Progenitor cell of endocrine pancreas (in vitro differentiated cells): ENCODE measurements around the gene PHACTR1. TPM values are rescaled to one million over a fixed set of nuclear protein-coding genes. Genes with fewer than 3 reads are reported as not detected.

Source experiments
- DNase-seq: peaks from one replicate; pipeline ENCODE4 v3.0.0; 2021; ENCODE audit warnings: low spot score; ENCODE audit not compliant: unreplicated experiment
- H3K27ac Mint-ChIP-seq: 2 replicates; pipeline ENCODE4 v1.8.0; 2021; ENCODE audit warnings: mild to moderate bottlenecking, moderate library complexity, mixed read lengths
- H3K27me3 Mint-ChIP-seq: 2 replicates; pipeline ENCODE4 v1.8.0; 2021; ENCODE audit warnings: mixed read lengths
- H3K36me3 Mint-ChIP-seq: 2 replicates; pipeline ENCODE4 v1.8.0; 2022; ENCODE audit warnings: mixed read lengths; ENCODE audit not compliant: insufficient read depth
- H3K4me1 Mint-ChIP-seq: 2 replicates; pipeline ENCODE4 v1.8.0; 2021; ENCODE audit warnings: low read depth, mixed read lengths
- H3K4me3 Mint-ChIP-seq: 2 replicates; pipeline ENCODE4 v1.8.0; 2021; ENCODE audit warnings: low read depth, mild to moderate bottlenecking, moderate library complexity, mixed read lengths
- H3K9me3 Mint-ChIP-seq: 2 replicates; pipeline ENCODE4 v1.8.0; 2021; ENCODE audit warnings: low read depth, mixed read lengths
- CTCF ChIP-seq: fragments of 200-600 bp; sonication (generic); IDR thresholded peaks from one replicate; pipeline ENCODE4 v1.5.0; 2021; ENCODE audit warnings: antibody characterized with exemption, mild to moderate bottlenecking; ENCODE audit not compliant: unreplicated experiment
- total RNA-seq: library from RNA; stranded (reverse); gene quantifications from 2 replicates; pipeline ENCODE4 v1.2.1, GENCODE V29; 2021

The PHACTR1 gene
- total RNA-seq, 1 donor from 2014 or later, result 8.6 TPM

- no peak for TF ChIP-seq CTCF
- Mint-ChIP-seq H3K4me1 (peaks cover 14% of the 10 kb centered on the region), H3K27ac (no peak overlapping the region), H3K4me3 (no peak overlapping the region), H3K9me3 (peaks cover 4% of the 10 kb centered on the region), H3K36me3 (no peaks in the 10 kb centered on the region), H3K27me3 (no peaks in the 10 kb centered on the region)
- DNase-seq, result no peak
Observed at GRCh38 chr6:13238640-13239216, 522.2 kb downstream of the PHACTR1 start.

DNA sequence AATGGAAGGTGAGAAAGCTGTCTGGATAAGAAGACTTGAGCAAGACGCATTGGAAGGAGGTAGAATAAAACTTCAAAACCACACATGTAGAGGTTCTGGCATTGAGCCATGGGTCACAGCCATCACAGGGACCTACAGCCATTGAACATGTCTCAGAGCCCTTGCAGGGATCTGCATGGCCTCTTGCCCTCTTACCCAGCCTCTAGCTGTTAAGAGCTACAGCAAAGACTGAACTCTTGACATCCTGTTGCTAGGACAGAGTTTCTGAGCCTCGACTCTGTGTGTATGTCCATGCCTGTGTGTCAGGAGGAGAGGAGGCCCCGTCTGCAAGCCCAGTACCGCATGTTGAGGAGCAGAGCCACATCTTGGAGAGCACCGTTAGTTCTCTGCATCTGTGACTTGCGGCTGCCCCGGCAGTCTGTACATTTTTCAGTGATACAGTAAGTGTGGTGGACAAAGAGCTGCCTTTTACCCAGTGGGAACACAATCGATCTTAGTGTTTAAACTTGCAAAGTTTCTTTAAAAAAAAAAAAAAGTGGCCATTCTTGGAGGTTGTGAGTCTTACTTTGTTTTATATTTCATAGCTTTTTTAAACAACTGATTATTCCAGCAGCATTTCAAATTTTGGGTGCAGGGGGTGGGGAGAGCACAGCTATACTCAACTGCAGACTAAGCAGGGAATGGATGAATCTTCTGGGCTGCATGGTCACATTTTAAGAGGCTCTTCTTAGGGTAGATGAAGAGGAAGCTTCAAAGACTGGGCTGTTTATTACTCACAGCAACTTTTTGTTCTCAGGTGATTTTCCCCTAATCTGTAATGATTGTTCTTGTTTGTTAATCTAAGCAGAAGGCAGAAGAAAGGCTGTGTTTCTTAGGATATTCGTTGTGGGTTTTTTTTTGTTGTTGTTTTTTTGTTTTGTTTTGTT is 523.2 kb downstream of the PHACTR1 start:
- Mint-ChIP-seq H3K4me1 (peaks cover 14% of the 10 kb centered on the region), H3K27me3 (no peaks in the 10 kb centered on the region), H3K9me3 (peaks cover 8% of the 10 kb centered on the region), H3K36me3 (peaks cover 3% of the 10 kb centered on the region), H3K4me3 (no peak overlapping the region), H3K27ac (no peak overlapping the region)
- TF ChIP-seq CTCF, result no peak
- DNase-seq, result no peak

DNA sequence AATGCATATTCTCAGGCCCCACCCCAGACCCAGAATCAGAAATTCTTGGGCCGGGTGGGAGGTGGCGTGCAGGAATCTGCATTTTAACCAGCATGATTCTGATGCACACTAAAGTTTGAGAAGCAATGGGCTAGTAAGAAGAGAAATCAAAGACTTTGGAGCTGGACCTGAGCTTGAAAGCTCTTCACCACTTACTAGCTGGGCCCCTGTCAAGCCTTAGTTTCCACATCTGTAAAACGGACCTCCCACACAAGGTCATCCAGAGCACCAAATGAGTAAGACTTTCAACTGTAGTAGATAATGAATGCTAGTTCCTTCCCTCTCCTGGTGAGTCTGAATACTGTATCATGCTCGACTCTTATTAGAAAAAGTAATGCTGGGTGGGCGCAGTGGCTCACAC is 524.8 kb downstream of the PHACTR1 start:
- H3K9me3 Mint-ChIP-seq, result peaks cover 8% of the 10 kb centered on the region
- H3K27ac Mint-ChIP-seq, result no peak overlapping the region
- TF ChIP-seq CTCF, result no peak
- no peak overlapping the region for H3K4me3 Mint-ChIP-seq
- peaks cover 3% of the 10 kb centered on the region for H3K36me3 Mint-ChIP-seq
- no peaks in the 10 kb centered on the region for H3K27me3 Mint-ChIP-seq
- DNase-seq, result no peak
- peaks cover 14% of the 10 kb centered on the region for H3K4me1 Mint-ChIP-seq

GRCh38 chr6:13242178-13242577 is 525.6 kb downstream of the PHACTR1 start:
- H3K4me3 Mint-ChIP-seq, result no peak overlapping the region
- no peaks in the 10 kb centered on the region for H3K27me3 Mint-ChIP-seq
- H3K27ac Mint-ChIP-seq, result no peak overlapping the region
- no peak for TF ChIP-seq CTCF
- H3K4me1 Mint-ChIP-seq, result peaks cover 14% of the 10 kb centered on the region
- H3K36me3 Mint-ChIP-seq, result peaks cover 3% of the 10 kb centered on the region
- DNase-seq, result no peak
- H3K9me3 Mint-ChIP-seq, result peaks cover 8% of the 10 kb centered on the region

- Mint-ChIP-seq H3K36me3 (peaks cover 3% of the 10 kb centered on the region), H3K4me1 (peaks cover 14% of the 10 kb centered on the region), H3K9me3 (peaks cover 8% of the 10 kb centered on the region), H3K27ac (no peak overlapping the region), H3K27me3 (no peaks in the 10 kb centered on the region), H3K4me3 (no peak overlapping the region)
- no peak for DNase-seq
- TF ChIP-seq CTCF, result no peak
Observed at GRCh38 chr6:13242590-13242989, 526.0 kb downstream of the PHACTR1 start.
